Fibroblast of skin of scalp (primary cell): ENCODE measurements around the gene TTLL5.
A peak's percentile ranks its signal among the peaks of the same experiment; 100 is the strongest.

Experiments used
- DNase-seq: peaks from one replicate; pipeline ENCODE4 v3.0.0-alpha.2; 2013

The TTLL5 gene

GRCh38 chr14:75738192-75738591, 77.1 kb downstream of the TTLL5 start:
- DNase-seq, result peak; percentile 63

DNA sequence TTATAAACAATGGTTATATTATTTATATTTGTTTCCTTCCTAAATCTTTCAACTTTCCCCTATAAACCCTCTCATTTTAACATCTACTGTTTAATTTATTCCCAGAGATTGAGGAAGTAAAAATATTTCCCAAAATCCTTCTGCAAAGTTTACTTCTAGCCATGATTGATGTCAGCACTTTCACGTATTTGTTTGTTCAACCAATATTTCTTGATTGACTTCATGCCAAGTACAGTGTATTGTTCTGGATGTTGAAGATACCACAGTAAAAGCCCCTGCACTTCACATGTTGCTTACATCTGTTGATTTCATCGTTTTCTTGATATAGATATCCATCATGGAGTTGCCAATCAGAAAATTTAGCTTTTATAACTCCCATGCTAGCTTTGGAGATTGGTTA, 81.8 kb downstream of the TTLL5 start:
- DNase-seq, result no peak

DNA sequence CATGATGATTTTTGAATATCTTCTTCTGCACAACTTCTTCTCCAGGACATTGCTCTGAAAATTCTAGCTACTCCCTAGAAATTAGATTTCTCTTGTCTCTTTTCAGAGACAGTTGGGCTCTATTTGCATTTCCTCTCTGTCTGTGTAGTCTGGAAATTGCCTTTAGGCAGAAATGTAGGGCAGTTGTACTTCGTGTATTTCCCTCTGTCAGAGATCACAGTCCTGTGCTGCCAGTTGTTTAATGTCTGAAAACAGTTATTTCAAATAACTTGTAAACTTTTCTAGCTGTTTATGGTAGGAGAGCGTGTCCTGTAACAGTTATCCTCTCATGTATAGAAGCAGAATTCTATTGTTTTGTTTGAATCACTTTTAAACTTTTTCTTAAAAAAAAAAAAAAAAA, 86.9 kb downstream of the TTLL5 start:
- DNase-seq, result no peak

DNA sequence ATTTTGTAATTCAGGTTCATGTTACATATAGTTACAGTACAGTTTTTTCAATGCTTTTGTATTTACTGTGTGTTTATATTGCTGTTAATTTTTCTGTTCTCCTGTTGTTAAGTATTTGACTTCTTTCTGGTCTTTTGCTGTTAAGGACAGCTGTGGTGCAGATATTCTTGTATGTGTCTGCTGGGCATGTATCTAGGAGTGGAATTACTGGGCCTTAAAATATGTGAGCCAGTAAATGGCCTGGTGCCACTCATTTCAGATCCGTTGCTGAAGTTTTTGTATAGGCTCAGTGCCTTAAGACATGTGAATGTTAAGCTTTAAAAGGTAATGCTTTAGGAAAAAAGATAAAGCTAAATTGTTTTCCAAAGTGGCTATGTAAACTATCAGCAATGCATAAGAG, 87.3 kb downstream of the TTLL5 start:
- DNase-seq, result no peak

GRCh38 chr14:75751296-75751695, 90.2 kb downstream of the TTLL5 start:
- DNase-seq, result peak; percentile 84

GRCh38 chr14:75752086-75752485, 91.0 kb downstream of the TTLL5 start:
- no peak for DNase-seq

GRCh38 chr14:75752907-75753594, 92.0 kb downstream of the TTLL5 start:
- DNase-seq, result peak; percentile 47

GRCh38 chr14:75753696-75754095, 92.7 kb downstream of the TTLL5 start:
- DNase-seq, result no peak

DNA sequence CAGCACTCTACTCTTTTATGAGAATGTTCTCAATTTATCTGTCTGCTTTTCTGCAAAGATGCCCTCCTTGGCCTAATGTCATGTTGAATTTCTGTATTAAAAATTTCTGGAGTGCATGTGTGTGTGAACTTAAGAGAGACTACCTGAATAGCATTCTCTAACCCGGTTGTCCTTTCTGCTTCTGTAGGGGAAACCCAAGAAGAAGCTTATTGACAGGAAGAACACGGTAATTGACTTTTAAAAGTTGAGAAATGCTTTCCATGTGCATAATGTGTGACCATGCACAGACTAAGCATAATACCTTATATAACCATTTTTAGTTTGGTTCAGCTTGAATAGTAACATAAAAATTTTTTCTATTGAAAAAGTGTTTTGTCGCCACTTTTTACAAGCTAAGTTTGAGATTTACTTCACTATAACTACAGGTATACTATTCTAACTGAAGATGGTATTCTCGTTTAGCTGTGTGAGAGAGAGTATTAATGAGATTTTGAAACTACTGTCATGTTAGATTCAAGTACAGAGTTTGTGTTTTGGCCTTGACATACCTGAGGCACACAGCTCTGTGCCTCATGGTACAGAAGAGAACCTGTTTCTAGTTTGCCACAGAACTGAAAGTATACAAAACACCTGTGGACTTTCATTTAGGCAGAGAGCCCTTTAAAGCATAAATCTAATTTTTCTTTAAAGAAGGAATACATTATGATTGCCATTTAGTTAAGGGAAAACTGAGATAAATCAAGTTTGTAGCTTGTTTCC, 96.8 kb downstream of the TTLL5 start:
- DNase-seq, result no peak

GRCh38 chr14:75764020-75764419, 103.0 kb downstream of the TTLL5 start:
- no peak for DNase-seq

GRCh38 chr14:75769047-75769685, 108.1 kb downstream of the TTLL5 start:
- peak; percentile 12 for DNase-seq

GRCh38 chr14:75770635-75771034, 109.6 kb downstream of the TTLL5 start:
- DNase-seq, result no peak

DNA sequence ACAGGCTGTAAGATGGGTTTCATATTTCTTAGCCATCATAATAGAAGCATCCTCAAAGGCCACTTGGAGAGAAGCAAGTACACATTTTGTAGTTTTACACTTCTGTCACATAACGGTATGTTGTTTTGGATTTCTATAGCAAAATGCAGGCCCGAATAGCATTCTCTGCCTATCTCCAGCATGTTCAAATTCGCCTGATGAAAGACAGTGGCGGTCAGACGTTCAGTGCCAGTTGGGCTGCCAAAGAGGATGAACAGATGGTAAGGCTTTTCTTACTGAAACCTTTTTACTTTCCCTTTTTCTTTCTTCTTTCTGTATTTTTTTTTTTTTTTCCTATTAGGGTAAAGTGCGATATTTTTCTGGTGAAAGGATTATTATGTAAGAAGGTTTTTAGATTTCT, 110.5 kb downstream of the TTLL5 start:
- no peak for DNase-seq

- DNase-seq, result no peak
These were observed 112.0 kb downstream of the TTLL5 start for GRCh38 chr14:75773046-75773445.

DNA sequence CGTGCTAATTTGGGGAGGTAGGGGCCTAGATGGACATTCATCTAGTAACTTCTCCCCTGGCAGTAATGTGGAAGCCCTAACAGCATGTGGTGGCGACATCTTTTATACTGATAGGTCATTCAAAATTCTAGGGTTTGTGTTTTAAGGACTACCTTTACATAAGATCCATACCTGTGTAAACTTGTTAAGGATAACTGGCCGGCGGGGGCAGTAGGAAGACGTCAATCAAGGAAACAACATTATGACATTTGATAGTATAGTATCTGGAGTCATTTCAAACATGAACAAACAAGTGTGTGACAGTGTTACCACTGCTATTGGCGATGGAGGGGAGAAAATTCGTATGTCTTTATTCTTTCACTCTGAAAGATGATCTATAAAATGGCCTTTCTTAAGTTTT, 120.0 kb downstream of the TTLL5 start:
- DNase-seq, result no peak

DNA sequence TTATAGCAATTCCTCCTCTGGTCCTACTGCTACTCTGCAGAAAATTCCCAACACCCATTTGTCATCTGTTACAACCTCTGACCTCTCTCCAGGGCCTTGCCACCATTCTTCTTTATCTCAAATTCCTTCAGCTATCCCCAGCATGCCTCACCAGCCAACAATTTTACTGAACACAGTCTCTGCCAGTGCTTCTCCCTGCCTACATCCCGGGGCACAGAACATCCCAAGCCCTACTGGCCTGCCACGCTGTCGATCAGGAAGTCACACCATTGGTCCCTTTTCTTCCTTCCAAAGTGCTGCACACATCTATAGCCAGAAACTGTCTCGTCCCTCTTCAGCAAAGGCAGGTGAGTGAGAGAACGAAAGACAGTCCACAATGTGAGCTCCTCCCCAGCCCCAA, 122.1 kb downstream of the TTLL5 start:
- no peak for DNase-seq

GRCh38 chr14:75783602-75784313, 122.7 kb downstream of the TTLL5 start:
- DNase-seq, result no peak

DNA sequence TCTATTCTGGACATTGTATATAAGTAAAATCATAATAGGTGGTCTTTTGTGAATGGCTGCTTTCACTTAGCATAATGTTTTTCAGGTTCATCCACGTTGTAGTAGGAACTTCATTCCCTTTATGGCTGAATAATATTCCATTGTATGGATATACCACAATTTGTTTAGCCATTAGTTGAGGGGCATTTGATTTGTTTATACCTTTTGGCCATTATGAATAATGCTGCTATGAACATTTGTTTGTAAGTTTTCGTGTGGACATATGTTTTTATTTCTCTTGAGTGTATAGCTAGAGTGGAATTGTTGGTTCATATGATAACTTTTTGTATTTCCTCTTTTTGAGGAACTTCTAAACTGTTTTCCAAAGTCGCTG, 123.3 kb downstream of the TTLL5 start:
- no peak for DNase-seq

GRCh38 chr14:75793806-75794205, 132.8 kb downstream of the TTLL5 start:
- peak; percentile 29 for DNase-seq

GRCh38 chr14:75794615-75795038, 133.6 kb downstream of the TTLL5 start:
- peak; percentile 81 for DNase-seq

DNA sequence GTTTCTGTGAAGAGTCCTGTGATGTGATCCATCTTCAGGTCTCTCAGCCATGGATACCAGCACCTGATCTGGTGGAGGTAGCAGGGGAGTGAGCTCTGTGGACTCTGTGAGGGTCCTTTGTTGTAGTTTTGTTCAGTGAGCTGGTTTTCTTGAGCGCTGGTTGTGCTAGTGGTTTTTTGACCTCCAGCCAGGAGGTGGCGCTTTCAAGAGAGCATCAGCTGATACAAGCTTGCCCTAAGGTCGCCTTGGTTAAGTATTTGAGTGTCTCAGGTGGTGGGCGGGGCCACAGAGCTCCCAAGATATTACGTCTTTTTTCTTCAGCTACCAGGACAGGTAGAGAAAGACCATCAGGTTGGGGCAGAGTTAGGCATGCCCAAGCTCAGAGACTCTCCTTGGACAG, 139.7 kb downstream of the TTLL5 start:
- DNase-seq, result no peak

DNA sequence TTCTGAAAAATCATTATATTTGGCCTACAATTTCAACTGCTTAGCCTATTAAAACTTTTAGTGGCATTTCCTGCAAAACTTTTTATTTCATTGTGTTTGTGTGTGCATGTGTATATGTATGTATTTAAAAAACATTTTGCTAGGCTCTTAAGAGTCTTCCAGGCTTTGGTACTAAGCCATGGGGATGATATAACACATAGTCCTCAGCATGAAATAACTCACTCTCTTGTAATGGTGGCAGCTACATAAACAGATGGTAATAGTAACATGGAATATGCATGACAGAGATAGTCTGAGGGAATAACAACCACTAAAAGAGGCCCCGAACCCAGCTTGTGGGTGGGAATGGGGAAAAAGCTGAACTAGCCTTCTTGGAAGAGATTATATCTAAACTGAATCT, 141.4 kb downstream of the TTLL5 start:
- no peak for DNase-seq

DNA sequence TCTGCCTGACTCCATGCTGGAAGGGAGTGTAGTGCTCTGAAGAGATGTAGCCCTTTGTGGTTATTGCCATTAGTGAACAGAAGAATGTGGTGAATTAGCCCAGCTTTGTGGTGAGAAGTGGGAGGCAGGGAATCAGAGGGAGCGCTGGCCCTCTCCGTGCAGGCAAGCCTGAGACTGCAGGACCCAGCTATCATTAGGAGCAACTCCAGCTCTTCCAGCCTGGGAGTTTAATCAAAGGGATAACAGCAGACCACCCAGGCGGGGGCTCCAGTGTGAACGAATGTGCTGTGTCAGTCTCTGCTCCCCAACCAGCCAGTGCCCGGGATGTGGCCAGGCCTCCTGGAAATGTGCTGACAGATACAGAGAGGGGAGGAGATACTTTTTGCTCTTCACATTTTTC, 142.7 kb downstream of the TTLL5 start:
- DNase-seq, result peak; percentile 86
